Stimulated activated CD4-positive, alpha-beta T cell treated with anti-CD3 and anti-CD28 coated beads, Interleukin-12 subunit alpha, Interleukin-12 subunit beta, amount 100 ng/mL, for 4 hours (primary cell): Measurements from ENCODE around the gene METTL15.
"Not testable (repeated sequence)": the region's sequence is repeated elsewhere in the genome, so short reads cannot be mapped to it uniquely, and the experiment has no call there.

Experiments used
- DNase-seq: peaks from one replicate; pipeline ENCODE4 v3.0.0-alpha.2; 2020

Gene METTL15

GRCh38 chr11:28107750-28108618 is at the start of gene METTL15, which contains the start of gene KIF18A:
TSS of gene METTL15 (plus strand) at chr11:28108388. CDS start at chr11:28113335, 4,947 bp downstream.
TSS of gene KIF18A (minus strand) at chr11:28108156. CDS start at chr11:28097947, 10,209 bp downstream.
- peak; percentile 97 for DNase-seq

- DNase-seq: no peak
These were observed 36.9 kb upstream of the METTL15 start for GRCh38 chr11:28071305-28071704.

- DNase-seq: no peak
These were observed 35.9 kb upstream of the METTL15 start for GRCh38 chr11:28072321-28072720.

GRCh38 chr11:28077521-28077920 is 30.7 kb upstream of the METTL15 start:
- DNase-seq: no peak

- DNase-seq: no peak
These were observed 25.1 kb upstream of the METTL15 start for GRCh38 chr11:28083118-28083517.

GRCh38 chr11:28086569-28086968 is 21.6 kb upstream of the METTL15 start:
- no peak for DNase-seq

GRCh38 chr11:28087192-28087591 is 21.0 kb upstream of the METTL15 start:
- not testable (repeated sequence) for DNase-seq

GRCh38 chr11:28087693-28088092 is 20.5 kb upstream of the METTL15 start:
- DNase-seq: not testable (repeated sequence)

- no peak for DNase-seq
These were observed 18.8 kb upstream of the METTL15 start for GRCh38 chr11:28089378-28089777.

- no peak for DNase-seq
These were observed 18.0 kb upstream of the METTL15 start for GRCh38 chr11:28090052-28090749.

- DNase-seq: no peak
These were observed 15.4 kb upstream of the METTL15 start for GRCh38 chr11:28092786-28093185.

GRCh38 chr11:28098257-28098656 is 9.9 kb upstream of the METTL15 start:
- no peak for DNase-seq

- DNase-seq: no peak
These were observed 8.5 kb upstream of the METTL15 start for GRCh38 chr11:28099715-28100114.

GRCh38 chr11:28100665-28101064 is 7.5 kb upstream of the METTL15 start:
- no peak for DNase-seq

- not testable (repeated sequence) for DNase-seq
These were observed 5.9 kb upstream of the METTL15 start for GRCh38 chr11:28102300-28102699.

GRCh38 chr11:28104425-28104824 is 3.8 kb upstream of the METTL15 start:
- no peak for DNase-seq

GRCh38 chr11:28104984-28105383 is 3.2 kb upstream of the METTL15 start:
- DNase-seq: no peak

- DNase-seq: no peak
These were observed 2.3 kb upstream of the METTL15 start for GRCh38 chr11:28105869-28106268.

GRCh38 chr11:28106353-28107043 is 1.7 kb upstream of the METTL15 start:
- DNase-seq: no peak

GRCh38 chr11:28107191-28107749 is 918 bp upstream of the METTL15 start:
- DNase-seq: no peak

GRCh38 chr11:28108958-28109357 is 770 bp downstream of the METTL15 start:
- DNase-seq: no peak

GRCh38 chr11:28110108-28110820 is 2.1 kb downstream of the METTL15 start:
- DNase-seq: peak; percentile 57
